ENCODE data around the gene FLYWCH2.

DNA sequence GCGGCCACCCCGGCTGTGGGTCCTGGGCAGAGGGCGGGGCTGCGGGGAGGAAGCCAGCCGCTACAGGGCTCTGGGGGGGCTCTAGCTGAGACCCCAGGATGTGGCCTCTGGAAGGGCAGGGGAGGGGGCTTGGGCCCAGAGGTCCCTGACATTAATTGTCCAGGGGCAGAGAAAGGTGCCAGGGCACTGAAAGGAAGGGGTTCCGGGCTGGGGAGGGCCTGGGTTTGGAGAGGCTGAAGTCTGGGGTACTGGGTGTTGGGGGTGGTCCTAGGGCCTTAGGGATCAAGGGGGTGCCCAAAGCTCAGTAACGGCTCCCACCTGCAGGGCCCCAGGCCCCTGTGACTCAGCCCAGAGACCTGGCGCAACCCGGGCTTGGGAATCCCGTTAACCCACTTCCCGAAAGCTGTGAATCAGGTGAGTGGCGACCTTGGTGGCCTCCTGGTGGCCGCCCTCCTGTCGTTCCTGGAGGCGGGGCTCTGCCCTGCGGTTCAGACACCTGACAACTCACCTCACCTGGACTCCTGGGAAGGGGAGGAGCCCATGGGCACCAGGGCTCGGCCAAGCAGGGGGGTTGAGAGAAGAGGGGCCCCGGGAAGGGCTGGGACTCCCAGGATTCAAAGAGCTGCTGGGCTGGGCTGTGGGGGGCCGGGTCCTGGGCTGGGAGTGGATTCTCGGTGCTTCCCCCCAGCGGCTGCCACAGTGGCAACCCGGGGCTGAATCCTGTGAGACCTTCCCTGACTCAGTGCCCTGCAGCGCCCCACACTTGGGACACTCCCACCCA lies 24.6 kb upstream of the FLYWCH2 start:
- TF ChIP-seq EZH2phosphoT487 (IDR thresholded peaks at IDR 0.05; ENCODE audit: borderline replicate concordance, low read depth, low read length) = no peak
- TF ChIP-seq, protein P1, sequence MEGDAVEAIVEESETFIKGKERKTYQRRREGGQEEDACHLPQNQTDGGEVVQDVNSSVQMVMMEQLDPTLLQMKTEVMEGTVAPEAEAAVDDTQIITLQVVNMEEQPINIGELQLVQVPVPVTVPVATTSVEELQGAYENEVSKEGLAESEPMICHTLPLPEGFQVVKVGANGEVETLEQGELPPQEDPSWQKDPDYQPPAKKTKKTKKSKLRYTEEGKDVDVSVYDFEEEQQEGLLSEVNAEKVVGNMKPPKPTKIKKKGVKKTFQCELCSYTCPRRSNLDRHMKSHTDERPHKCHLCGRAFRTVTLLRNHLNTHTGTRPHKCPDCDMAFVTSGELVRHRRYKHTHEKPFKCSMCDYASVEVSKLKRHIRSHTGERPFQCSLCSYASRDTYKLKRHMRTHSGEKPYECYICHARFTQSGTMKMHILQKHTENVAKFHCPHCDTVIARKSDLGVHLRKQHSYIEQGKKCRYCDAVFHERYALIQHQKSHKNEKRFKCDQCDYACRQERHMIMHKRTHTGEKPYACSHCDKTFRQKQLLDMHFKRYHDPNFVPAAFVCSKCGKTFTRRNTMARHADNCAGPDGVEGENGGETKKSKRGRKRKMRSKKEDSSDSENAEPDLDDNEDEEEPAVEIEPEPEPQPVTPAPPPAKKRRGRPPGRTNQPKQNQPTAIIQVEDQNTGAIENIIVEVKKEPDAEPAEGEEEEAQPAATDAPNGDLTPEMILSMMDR (conservative IDR thresholded peaks at IDR 0.05; ENCODE audit: low read length) = peak; percentile 35; the same call in 1 of the 2 replicates

Measured in OCI-LY7 (cell line).